HepG2 (cell line): Measurements from ENCODE around the gene TACC2. TPM values are rescaled to one million over a fixed set of nuclear protein-coding genes. Genes with fewer than 3 reads are reported as not detected.

Experiments used
- ATAC-seq: fragments of 200-7000 bp; cut with Tn5 transposase; 3 replicates; pipeline ENCODE4 v1.9.1; 2020; ENCODE audit warnings: mild to moderate bottlenecking, moderate library complexity
- BruUV-seq: library from RNA; stranded (reverse); fragments of 400-500 nt; replicated peaks from 2 replicates; lab custom pipeline; 2021; lab: Mats Ljungman, UMichigan
- CTCF ChIA-PET: fragments of 300-600 bp; formaldehyde crosslinking; extraction: SDS; loops from one replicate; lab custom pipeline; 2021; ENCODE audit warnings: low total read pairs, inconsistent platforms, low intra/inter-chr PET ratio; lab: Yijun Ruan, JAX
- POLR2A ChIA-PET: fragments of 350-600 bp; sonication (Branson Sonifier 250); formaldehyde crosslinking; loops from one replicate; lab custom pipeline; 2020; ENCODE audit warnings: antibody characterized with exemption, inconsistent platforms; lab: Yijun Ruan, JAX
- DNase-seq: peaks from one replicate; pipeline ENCODE4 v3.0.0-alpha.2; 2015; ENCODE audit warnings: low spot score
- FAIRE-seq: peaks from 3 replicates; lab custom pipeline; 2011; peaks lifted over from hg19 to GRCh38; lab: Jason Lieb, UNC
- H2AFZ ChIP-seq: one replicate; pipeline ENCODE4 v1.6.1; 2011; ENCODE audit warnings: low read length, inconsistent platforms
- H3K27ac ChIP-seq: fragments of 300-600 bp; 3 replicates; pipeline ENCODE4 v1.8.0; 2011; ENCODE audit warnings: mixed run types, mild to moderate bottlenecking, mixed read lengths, low read length, inconsistent platforms; ENCODE audit not compliant: insufficient read depth; ENCODE audit errors: extremely low read length
- H3K27me3 ChIP-seq, 2 experiments: fragments of 200-600 bp in 1 of 2; 2 replicates in 1 of 2; 3 replicates in 1 of 2; pipeline versions ENCODE4 v1.6.0 to v1.8.0; 2011; ENCODE audit warnings: low read length in 2 of 2, mild to moderate bottlenecking in 2 of 2, moderate library complexity in 2 of 2, inconsistent platforms in 1 of 2; ENCODE audit not compliant: insufficient read depth in 2 of 2, control insufficient read depth in 1 of 2
- H3K36me3 ChIP-seq, 2 experiments: fragments of 200-600 bp in 1 of 2; replicated peaks in 1 of 2; 2 replicates in 1 of 2; 3 replicates in 1 of 2; pipeline versions ENCODE4 v1.5.1 to v1.8.0; 2011; ENCODE audit warnings: low read length in 2 of 2, inconsistent platforms in 1 of 2; ENCODE audit not compliant: insufficient read depth in 2 of 2, control insufficient read depth in 1 of 2
- H3K4me1 ChIP-seq: 2 replicates; pipeline ENCODE4 v1.5.1; 2012; ENCODE audit warnings: low read length, inconsistent platforms; ENCODE audit not compliant: insufficient read depth
- H3K4me2 ChIP-seq: 2 replicates; pipeline ENCODE4 v1.6.0; 2011; ENCODE audit warnings: low read depth, low read length, inconsistent platforms
- H3K4me3 ChIP-seq, 3 experiments: fragments of 200-600 bp in 1 of 3; sonication (generic), shearing (Covaris generic) in 1 of 3; replicated peaks in 1 of 3; 2 replicates each; pipeline ENCODE4 v1.5.1; 2011 to 2016; ENCODE audit warnings: low read length in 3 of 3, inconsistent platforms in 2 of 3, low read depth in 2 of 3, mild to moderate bottlenecking in 2 of 3, control low read depth in 1 of 3, mixed read lengths in 1 of 3; ENCODE audit not compliant: insufficient read depth in 1 of 3
- H3K79me2 ChIP-seq: one replicate; pipeline ENCODE4 v1.6.1; 2011; ENCODE audit warnings: low read length, inconsistent platforms; ENCODE audit not compliant: insufficient read depth
- H3K9ac ChIP-seq: 2 replicates; pipeline ENCODE4 v1.6.0; 2011; ENCODE audit warnings: mild to moderate bottlenecking, low read depth, low read length, inconsistent platforms; ENCODE audit not compliant: insufficient read depth
- H3K9me3 ChIP-seq: 2 replicates; pipeline ENCODE4 v1.5.1; 2012; ENCODE audit warnings: mild to moderate bottlenecking, low read length
- H4K20me1 ChIP-seq: 2 replicates; pipeline ENCODE4 v1.6.0; 2011; ENCODE audit warnings: inconsistent platforms, mild to moderate bottlenecking, low read length, moderate library complexity; ENCODE audit not compliant: insufficient read depth
- ARID3A ChIP-seq: IDR thresholded peaks from 2 replicates; pipeline ENCODE4 v1.6.1; 2012; ENCODE audit warnings: low read depth, low read length, improper control_type of control experiment
- BHLHE40 ChIP-seq: IDR thresholded peaks from 2 replicates; pipeline ENCODE4 v1.6.1; 2011; ENCODE audit warnings: low read length, improper control_type of control experiment
- BORCS8-MEF2B ChIP-seq: sonication (generic); formaldehyde crosslinking; IDR thresholded peaks from 2 replicates; pipeline ENCODE4 v1.8.0; 2022; ENCODE audit warnings: mild to moderate bottlenecking, missing genetic modification reagents
- GATAD2A ChIP-seq: IDR thresholded peaks from 2 replicates; pipeline ENCODE4 v1.6.1; 2016
- GLMP ChIP-seq: sonication (generic); formaldehyde crosslinking; IDR thresholded peaks from 2 replicates; pipeline ENCODE4 v1.9.0; 2021; ENCODE audit warnings: missing genetic modification reagents, mild to moderate bottlenecking, borderline replicate concordance
- IKZF5 ChIP-seq: IDR thresholded peaks from 2 replicates; pipeline ENCODE4 v1.6.1; 2018; ENCODE audit warnings: missing genetic modification reagents, mild to moderate bottlenecking, missing compliant biosample characterization
- MNT ChIP-seq: fragments of 450-650 bp; IDR thresholded peaks from 2 replicates; pipeline ENCODE4 v1.6.1; 2016
- RXRB ChIP-seq: IDR thresholded peaks from 2 replicates; pipeline ENCODE4 v1.6.1; 2016; ENCODE audit warnings: borderline replicate concordance, missing genetic modification reagents, missing compliant biosample characterization
- SALL1 ChIP-seq: sonication (generic); formaldehyde crosslinking; IDR thresholded peaks from 2 replicates; pipeline ENCODE4 v1.8.0; 2022; ENCODE audit warnings: mild to moderate bottlenecking, missing genetic modification reagents
- SAP130 ChIP-seq: IDR thresholded peaks from 2 replicates; pipeline ENCODE4 v1.6.1; 2016; ENCODE audit warnings: low read depth
- SOX13 ChIP-seq, 3 experiments: fragments of 450-650 bp in 1 of 3; sonication (generic) in 1 of 3; formaldehyde crosslinking in 1 of 3; IDR thresholded peaks in 2 of 3; conservative IDR thresholded peaks in 1 of 3; 2 replicates each; pipeline versions ENCODE4 v1.5.0 to v1.6.1; 2016 to 2020; ENCODE audit warnings: antibody characterized with exemption in 1 of 3, mild to moderate bottlenecking in 1 of 3, missing compliant biosample characterization in 1 of 3, missing genetic modification reagents in 1 of 3, moderate library complexity in 1 of 3
- SOX6 ChIP-seq, 2 experiments: fragments of 450-650 bp in 1 of 2; sonication (generic) in 1 of 2; formaldehyde crosslinking in 1 of 2; IDR thresholded peaks; 2 replicates each; pipeline versions ENCODE4 v1.4.0 to v1.6.1; 2017 to 2020; ENCODE audit warnings: antibody characterized with exemption in 1 of 2, mild to moderate bottlenecking in 1 of 2, missing genetic modification reagents in 1 of 2
- SP5 ChIP-seq: IDR thresholded peaks from 2 replicates; pipeline ENCODE4 v1.6.1; 2016; ENCODE audit warnings: low read depth, borderline replicate concordance
- XRCC5 ChIP-seq: fragments of 200-400 bp; formaldehyde crosslinking; optimal IDR thresholded peaks from 2 replicates; pipeline ENCODE3; 2017; ENCODE audit warnings: mild to moderate bottlenecking, low read length
- ZNF235 ChIP-seq: sonication (generic); formaldehyde crosslinking; IDR thresholded peaks from 2 replicates; pipeline ENCODE4 v1.8.1; 2023; ENCODE audit warnings: mild to moderate bottlenecking, missing genetic modification reagents, borderline replicate concordance
- ZNF292 ChIP-seq: sonication (generic); formaldehyde crosslinking; IDR thresholded peaks from 2 replicates; pipeline ENCODE4 v1.8.1; 2022; ENCODE audit warnings: mild to moderate bottlenecking, low read depth, missing genetic modification reagents, borderline replicate concordance
- WGBS: methylation state at CpG from one replicate; pipeline ENCODE4 v1.1.6; 2017; ENCODE audit warnings: low lambda C conversion rate; 5-methylcytosine and 5-hydroxymethylcytosine counted together
- in situ Hi-C: cut with HindIII; loops from 2 replicates; pipeline ENCODE4 v1.10.0; 2017; ENCODE audit warnings: low pct_unique_long_range_greater_than_20kb; ENCODE audit not compliant: extremely low pct_ligation_motif_present
- intact Hi-C: fragments of 100-400 bp; cut with micrococcal nuclease; formaldehyde crosslinking; loops from one replicate; pipeline ENCODE4 v1.10.0; 2022; ENCODE audit not compliant: unreplicated experiment
- polyA plus RNA-seq, 8 experiments: library from polyadenylated mRNA; depleted of rRNA in 3 of 8; stranded (reverse) in 7 of 8; unstranded in 1 of 8; fragments of >200 nt; fragmentation: Illumina TruSeq in 4 of 8; extraction: Trizol in 4 of 8; gene quantifications; 2 replicates each; pipeline versions ENCODE4 v1.2.1 to v1.2.3, GENCODE V29; 2011 to 2016; ENCODE audit warnings: low read depth in 4 of 8, missing spikeins in 1 of 8, mixed read lengths in 1 of 8; ENCODE audit not compliant: insufficient read depth in 1 of 8
- total RNA-seq, 5 experiments: library from RNA; depleted of rRNA; stranded (reverse); fragments of >200 nt; fragmentation: Illumina TruSeq; extraction: Trizol; gene quantifications; 2 replicates each; pipeline ENCODE4 v1.2.3, GENCODE V29; 2016; ENCODE audit warnings: low read depth in 1 of 5

Gene TACC2
- total and polyA plus RNA-seq, 2 of the 13 experiments (the other 11 are each of a cell fraction or from before 2014, with no cell fraction given) = 11.8 to 16.0 TPM

GRCh38 chr10:122164815-122165483 lies 176.0 kb downstream of the TACC2 start:
- Histone ChIP-seq H3K36me3 (peaks cover 4 to 5% of the 10 kb centered on the region in 2 experiments; a peak in 4 of 5 replicates), H3K79me2 (peaks cover 21% of the 10 kb centered on the region), H4K20me1 (peaks cover 21% of the 10 kb centered on the region; the same call in 1 of the 2 replicates), H3K9ac (peak overlapping the region; percentile 37), H3K4me1 (peaks cover 36% of the 10 kb centered on the region), H3K4me2 (peak overlapping the region; percentile 66), H3K27me3 (no peaks in the 10 kb centered on the region), H3K9me3 (no peaks in the 10 kb centered on the region), H3K27ac (peak overlapping the region; percentile 61), H2AFZ (no peak overlapping the region), H3K4me3 (peak overlapping the region; percentile 6 to 33 (median 15); a peak in 2 of 6 replicates)
- POLR2A ChIA-PET = interaction anchor here (0.7 to 1.4 kb wide), 6 partner anchors 9 to 103 kb away, joined by 3 to 5 read pairs (median 4); no protein-coding TSS in a partner anchor
- BruUV-seq = no TSS peak
- ATAC-seq (peak; percentile 94), DNase-seq (peak; percentile 90), FAIRE-seq (peak; percentile 99)
- CTCF ChIA-PET = no interaction called here
- intact Hi-C loops (no loop called here), in situ Hi-C loops (no loop called here)
- 19% methylated on average over 17 of the region's 17 CpGs for WGBS
- no peak for TF ChIP-seq ZNF292 (CRISPR knock-in tag)
- no peak for TF ChIP-seq ZNF235 (CRISPR knock-in tag)
- TF ChIP-seq SOX13 (IDR thresholded peaks at IDR 0.05) = no peak
- TF ChIP-seq SOX13 (CRISPR knock-in tag; conservative IDR thresholded peaks at IDR 0.05 in 1 of 2, IDR thresholded peaks at IDR 0.05 in 1 of 2) = peak in 1 of 2 experiments; percentile 51; a peak in 1 of 4 replicates
- no peak for TF ChIP-seq SOX6 (IDR thresholded peaks at IDR 0.05)
- TF ChIP-seq SOX6 (CRISPR knock-in tag; IDR thresholded peaks at IDR 0.05) = peak; percentile 55; the same call in 1 of the 2 replicates
- 0 out of 2 replicates have a peak, but pooled peaks have one; percentile 23 for TF ChIP-seq IKZF5 (CRISPR knock-in tag)
- 0 out of 2 replicates have a peak, but pooled peaks have one; percentile 18 for TF ChIP-seq RXRB
- TF ChIP-seq XRCC5 = no peak
- TF ChIP-seq BHLHE40 = peak; percentile 81
- TF ChIP-seq GLMP = no peak
- TF ChIP-seq SALL1 = peak; percentile 39; the same call in 1 of the 2 replicates
- peak; percentile 35; the same call in 1 of the 2 replicates for TF ChIP-seq ARID3A
- peak; percentile 68 for TF ChIP-seq SP5 (CRISPR knock-in tag)
- peak; percentile 52 for TF ChIP-seq MNT
- peak; percentile 89 for TF ChIP-seq SAP130
- TF ChIP-seq GATAD2A (CRISPR knock-in tag) = peak; percentile 47; the same call in 1 of the 2 replicates
- TF ChIP-seq BORCS8-MEF2B = no peak
